Activated CD8-positive, alpha-beta memory T cell treated with anti-CD3 and anti-CD28 coated beads for 48 hours (primary cell): ENCODE data around the gene EIF1B.

Experiments
- DNase-seq, 3 experiments: peaks; one replicate each; pipeline ENCODE4 v3.0.0-alpha.2; 2020; ENCODE audit warnings: low read depth in 2 of 3, low spot score in 2 of 3

Gene EIF1B

GRCh38 chr3:40308725-40309417, 636 bp upstream of the EIF1B start:
- DNase-seq, result no peak

GRCh38 chr3:40309925-40310695, 603 bp downstream of the EIF1B start:
- peak in 1 of 3 experiments; percentile 43 for DNase-seq

GRCh38 chr3:40310705-40311104, 1.2 kb downstream of the EIF1B start:
- DNase-seq, result no peak

GRCh38 chr3:40312661-40313226, 3.2 kb downstream of the EIF1B start:
- DNase-seq, result no peak

- DNase-seq, result no peak
These were observed 4.7 kb downstream of the EIF1B start for GRCh38 chr3:40313975-40314860.

- no peak for DNase-seq
These were observed 7.8 kb downstream of the EIF1B start for GRCh38 chr3:40317061-40317855.

- no peak for DNase-seq
These were observed 12.3 kb downstream of the EIF1B start for GRCh38 chr3:40321818-40322217.

GRCh38 chr3:40323946-40324345, 14.4 kb downstream of the EIF1B start:
- DNase-seq, result no peak

- DNase-seq, result no peak
These were observed 15.1 kb downstream of the EIF1B start for GRCh38 chr3:40324621-40325020.

- no peak for DNase-seq
These were observed 16.0 kb downstream of the EIF1B start for GRCh38 chr3:40325465-40325864.

- no peak for DNase-seq
These were observed 18.9 kb downstream of the EIF1B start for GRCh38 chr3:40328374-40328773.

- no peak for DNase-seq
These were observed 19.6 kb downstream of the EIF1B start for GRCh38 chr3:40329071-40329470.

GRCh38 chr3:40332684-40333083, 23.2 kb downstream of the EIF1B start:
- DNase-seq, result no peak

GRCh38 chr3:40333416-40333815, 23.9 kb downstream of the EIF1B start:
- no peak for DNase-seq

- no peak for DNase-seq
These were observed 24.3 kb downstream of the EIF1B start for GRCh38 chr3:40333852-40334251.

GRCh38 chr3:40336101-40336500, 26.6 kb downstream of the EIF1B start:
- no peak for DNase-seq

GRCh38 chr3:40336511-40337135, 27.1 kb downstream of the EIF1B start:
- no peak for DNase-seq

GRCh38 chr3:40337136-40338108, 27.9 kb downstream of the EIF1B start:
- no peak for DNase-seq

- no peak for DNase-seq
These were observed 30.4 kb downstream of the EIF1B start for GRCh38 chr3:40339871-40340270.
